GM19372 (cell line): ENCODE measurements around the gene AGTPBP1.

ENCODE experiments used
- ATAC-seq: cut with Tn5 transposase; IDR thresholded peaks from one replicate; pipeline ENCODE4 v1.9.1; 2021; ENCODE audit warnings: mild to moderate bottlenecking, low read depth, moderate library complexity; ENCODE audit not compliant: unreplicated experiment

AGTPBP1 gene

DNA sequence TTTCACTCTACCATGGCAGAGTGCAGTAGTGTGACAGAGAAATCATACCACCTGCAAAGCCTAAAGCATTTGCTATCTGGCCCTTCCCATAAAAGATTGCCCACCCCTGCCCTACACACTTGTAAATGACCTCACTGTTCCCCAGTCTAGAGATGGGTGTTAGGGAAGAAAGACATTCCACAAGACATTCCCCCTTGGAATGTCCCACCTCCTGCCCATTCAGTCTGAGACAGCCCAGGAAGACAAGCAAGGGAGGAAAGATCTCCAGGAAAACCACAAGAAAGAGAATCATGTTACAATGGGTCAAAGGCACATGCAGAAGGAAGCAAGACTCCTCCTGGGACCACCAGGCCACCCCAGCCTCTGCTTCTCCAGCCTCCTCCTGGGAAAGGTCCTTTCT lies 230.0 kb downstream of the AGTPBP1 start:
- no peak for ATAC-seq

DNA sequence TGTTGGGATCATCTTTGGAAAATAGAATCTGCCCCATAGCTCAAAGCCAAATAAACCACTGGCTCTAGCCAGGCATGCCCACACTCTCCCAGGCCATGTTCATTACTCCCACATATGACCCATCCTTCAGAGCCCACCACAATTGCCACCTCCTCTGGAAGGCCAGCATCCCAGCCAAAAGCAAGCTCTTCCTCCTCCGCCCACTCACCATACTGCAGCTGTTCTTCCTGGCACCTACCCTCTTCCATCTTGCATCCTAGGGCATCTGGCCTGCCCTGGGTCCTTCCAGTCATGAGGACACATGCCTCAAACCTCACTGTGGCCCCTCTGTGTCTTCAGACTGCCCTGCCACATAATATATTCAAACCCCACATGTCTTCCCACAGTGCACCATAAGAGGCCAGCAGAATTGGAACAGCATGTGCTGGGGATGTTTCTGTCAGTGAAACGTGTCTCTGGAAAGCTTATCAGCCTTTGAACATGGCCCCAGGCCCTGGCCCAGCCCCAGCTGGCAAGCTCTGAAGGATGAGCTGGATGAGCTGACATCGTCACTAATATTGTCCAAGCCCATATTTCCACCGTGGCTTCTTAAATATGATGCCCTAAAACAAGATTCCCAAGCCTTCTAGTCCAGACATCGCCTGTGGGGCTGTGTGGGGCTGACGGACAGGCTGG lies 230.8 kb downstream of the AGTPBP1 start:
- no peak for ATAC-seq

DNA sequence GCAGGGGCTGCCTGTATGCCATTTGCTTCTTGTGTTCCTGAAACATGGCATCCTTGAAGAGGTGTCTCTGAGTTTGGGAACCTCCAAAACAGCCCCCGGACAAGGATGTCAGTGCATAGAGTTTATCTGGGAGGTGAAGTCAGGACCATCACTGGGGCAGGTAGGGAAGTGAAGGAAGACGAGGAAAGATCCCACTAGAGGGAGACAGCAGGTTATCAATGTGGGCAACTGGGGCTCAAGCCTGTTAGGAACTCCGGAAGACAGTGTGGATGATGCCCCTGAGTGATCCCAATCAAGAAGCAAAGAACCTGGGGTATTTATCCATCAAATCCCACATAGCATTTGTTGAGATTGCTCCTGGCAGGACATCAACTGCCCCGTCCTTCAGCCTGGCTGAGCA lies 233.1 kb downstream of the AGTPBP1 start:
- no peak for ATAC-seq

DNA sequence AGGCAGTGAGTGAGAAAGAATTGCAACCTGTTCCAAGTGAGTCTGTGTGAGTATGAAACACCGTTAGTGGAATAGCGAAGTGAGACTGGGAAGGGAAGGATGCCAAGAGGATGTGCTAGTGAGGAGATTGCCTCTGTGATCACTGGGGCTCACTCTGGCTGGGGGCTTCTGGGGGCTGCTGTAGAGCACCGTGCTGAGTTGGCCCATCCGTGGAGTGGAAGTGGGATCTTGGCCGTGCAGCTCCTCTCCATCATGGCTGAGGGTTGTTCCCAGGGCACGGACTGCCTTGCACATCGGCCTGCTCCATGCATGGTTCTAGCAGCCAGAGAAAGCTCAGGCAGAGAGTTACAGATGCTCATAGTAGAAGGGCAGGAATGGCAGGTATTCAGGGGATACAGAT lies 236.1 kb downstream of the AGTPBP1 start:
- ATAC-seq = no peak

DNA sequence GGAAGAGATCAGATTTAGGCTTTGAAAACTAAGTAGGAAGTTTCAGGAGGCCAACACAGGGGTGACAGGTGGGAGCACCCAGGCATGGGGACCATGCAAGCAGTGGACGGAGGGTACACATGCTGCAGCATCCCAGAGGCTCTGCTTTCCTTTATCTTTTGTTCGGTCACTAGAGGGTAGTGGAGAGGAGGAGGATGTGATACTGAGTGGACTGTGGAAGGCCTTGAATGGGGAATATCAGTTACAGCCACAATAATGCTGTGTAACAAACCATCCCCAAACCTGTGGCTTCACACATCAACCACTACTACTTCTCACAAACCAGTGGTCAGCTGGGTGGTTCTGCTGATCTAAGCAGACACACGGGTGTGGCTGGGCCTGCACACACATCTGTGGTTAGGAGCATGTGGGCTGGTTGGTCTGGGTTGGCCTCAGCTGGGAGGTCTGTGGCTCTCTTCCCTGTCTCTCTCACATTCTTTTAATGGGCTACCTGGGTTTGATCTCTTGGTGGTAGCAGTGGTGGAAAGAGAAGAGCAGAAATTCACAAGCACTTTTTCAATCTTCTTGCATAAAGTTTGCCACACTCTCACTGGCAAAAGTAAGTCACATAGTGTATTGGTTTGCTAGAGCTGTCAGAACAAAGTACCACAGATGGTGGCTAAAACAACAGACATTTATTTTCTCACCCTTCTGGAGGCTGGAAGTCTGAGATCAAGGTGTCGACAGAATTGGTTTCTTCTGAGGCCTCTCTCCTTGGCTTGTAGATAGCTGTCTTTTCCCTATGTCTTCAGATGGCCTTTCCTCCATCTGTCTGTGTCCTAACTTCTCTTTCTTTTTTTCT lies 238.7 kb downstream of the AGTPBP1 start:
- no peak for ATAC-seq

DNA sequence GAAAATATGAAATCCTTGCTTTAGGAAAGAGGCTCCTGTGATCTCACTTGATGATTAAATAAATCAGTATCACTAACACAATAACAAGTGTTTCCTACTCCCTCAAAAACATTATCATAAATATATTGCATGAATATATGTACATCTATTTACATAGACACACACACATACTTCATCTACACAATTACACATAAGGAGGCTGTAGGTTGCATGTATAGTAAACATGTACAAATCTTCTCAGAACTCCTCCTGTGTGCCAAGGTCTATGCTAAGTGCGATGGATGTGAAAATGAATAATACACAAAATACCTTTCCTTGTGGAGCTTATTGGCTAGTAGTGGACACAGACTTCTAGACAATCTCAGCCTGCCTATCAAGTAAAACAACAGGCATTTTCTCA lies 239.9 kb downstream of the AGTPBP1 start:
- ATAC-seq = no peak

DNA sequence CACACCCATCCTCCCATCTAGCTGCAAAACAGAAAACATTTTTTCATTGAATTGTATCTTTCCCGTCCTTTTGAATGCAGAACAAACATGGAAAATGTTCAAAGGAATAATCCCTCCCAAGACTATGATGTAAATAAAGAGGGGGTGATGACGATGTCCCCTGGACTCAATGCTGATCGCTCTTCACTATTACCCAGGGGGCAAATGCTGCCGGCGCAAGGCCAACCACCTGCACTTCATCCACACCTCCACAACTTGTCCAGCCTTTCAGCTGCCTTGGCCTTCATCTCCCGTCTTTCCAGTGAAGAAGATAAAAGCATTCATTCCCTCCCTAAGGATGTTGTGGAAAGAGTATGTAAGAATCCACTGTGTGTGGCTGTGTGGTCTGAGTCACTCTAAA lies 240.3 kb downstream of the AGTPBP1 start:
- no peak for ATAC-seq
